Measurements from ENCODE around the gene VAMP2.
A peak's percentile ranks its signal among the peaks of the same experiment; 100 is the strongest.

VAMP2 gene

DNA sequence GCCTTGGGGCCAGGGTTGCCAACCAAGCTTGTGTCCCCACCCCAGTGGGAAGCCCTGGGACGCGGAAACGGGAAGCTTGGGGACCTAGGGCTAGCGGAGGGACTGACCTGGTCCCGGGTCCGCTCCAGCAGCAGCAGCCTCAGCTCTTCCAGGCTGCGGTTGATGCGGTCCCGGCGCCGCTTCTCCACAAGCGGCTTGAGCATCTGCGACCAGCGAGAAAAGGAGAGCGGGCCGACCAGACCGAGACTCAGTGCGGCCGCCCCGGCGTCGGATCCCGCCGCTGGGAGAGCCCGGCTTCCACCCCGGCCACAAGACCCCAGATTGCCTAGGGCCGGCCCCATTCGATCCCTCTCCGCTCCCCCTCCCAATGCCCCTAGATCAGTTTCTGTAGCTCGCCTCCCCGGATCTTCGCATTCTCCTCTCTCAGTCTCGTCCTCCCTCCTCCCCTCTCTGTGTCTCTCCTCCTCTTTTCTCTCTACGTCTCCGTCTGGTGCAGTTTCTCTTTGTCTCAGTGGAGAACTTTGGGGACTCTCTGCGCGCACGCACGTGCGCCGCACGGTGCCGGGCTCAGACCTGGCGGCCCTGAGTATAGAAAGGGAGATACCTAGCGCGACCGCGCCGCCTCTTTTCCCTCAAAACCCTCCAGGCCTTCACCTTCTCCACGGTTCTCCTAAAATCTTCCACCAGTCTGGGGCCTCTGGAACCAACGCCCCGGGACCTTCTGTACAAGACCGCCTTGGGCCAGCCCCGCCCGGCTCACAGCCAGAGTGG lies 39.6 kb downstream of the VAMP2 start:
- ChIA-PET POLR2A (interaction anchor here (0.6 to 3.5 kb wide), 9 partner anchors 16 to 760 kb away, joined by 4 to 27 read pairs (median 5); partner anchors contain the start of genes BORCS6 and CTC1), CTCF (interaction anchor here (0.7 to 4.1 kb wide), 10 partner anchors 10 to 101 kb away, joined by 3 to 33 read pairs (median 6); no protein-coding TSS in a partner anchor)
- no peaks in the 10 kb centered on the region for H3K9me3 ChIP-seq (ENCODE audit: control insufficient read depth, insufficient read depth, low read depth, low read length)
- H3K36me3 ChIP-seq (ENCODE audit: control insufficient read depth in 2 of 2, insufficient read depth in 1 of 2, low read length in 2 of 2) = no peaks in the 10 kb centered on the region
- H3K27ac ChIP-seq (ENCODE audit: extremely low read depth, low read depth, low read length) = peak overlapping the region; percentile 21; the same call in 1 of the 2 replicates
- TF ChIP-seq, protein P1, sequence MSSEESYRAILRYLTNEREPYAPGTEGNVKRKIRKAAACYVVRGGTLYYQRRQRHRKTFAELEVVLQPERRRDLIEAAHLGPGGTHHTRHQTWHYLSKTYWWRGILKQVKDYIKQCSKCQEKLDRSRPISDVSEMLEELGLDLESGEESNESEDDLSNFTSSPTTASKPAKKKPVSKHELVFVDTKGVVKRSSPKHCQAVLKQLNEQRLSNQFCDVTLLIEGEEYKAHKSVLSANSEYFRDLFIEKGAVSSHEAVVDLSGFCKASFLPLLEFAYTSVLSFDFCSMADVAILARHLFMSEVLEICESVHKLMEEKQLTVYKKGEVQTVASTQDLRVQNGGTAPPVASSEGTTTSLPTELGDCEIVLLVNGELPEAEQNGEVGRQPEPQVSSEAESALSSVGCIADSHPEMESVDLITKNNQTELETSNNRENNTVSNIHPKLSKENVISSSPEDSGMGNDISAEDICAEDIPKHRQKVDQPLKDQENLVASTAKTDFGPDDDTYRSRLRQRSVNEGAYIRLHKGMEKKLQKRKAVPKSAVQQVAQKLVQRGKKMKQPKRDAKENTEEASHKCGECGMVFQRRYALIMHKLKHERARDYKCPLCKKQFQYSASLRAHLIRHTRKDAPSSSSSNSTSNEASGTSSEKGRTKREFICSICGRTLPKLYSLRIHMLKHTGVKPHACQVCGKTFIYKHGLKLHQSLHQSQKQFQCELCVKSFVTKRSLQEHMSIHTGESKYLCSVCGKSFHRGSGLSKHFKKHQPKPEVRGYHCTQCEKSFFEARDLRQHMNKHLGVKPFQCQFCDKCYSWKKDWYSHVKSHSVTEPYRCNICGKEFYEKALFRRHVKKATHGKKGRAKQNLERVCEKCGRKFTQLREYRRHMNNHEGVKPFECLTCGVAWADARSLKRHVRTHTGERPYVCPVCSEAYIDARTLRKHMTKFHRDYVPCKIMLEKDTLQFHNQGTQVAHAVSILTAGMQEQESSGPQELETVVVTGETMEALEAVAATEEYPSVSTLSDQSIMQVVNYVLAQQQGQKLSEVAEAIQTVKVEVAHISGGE (tag by site-specific recombination; conservative IDR thresholded peaks at IDR 0.05; ENCODE audit: low read depth) = peak; percentile 21; the same call in 1 of the 2 replicates
- peak; percentile 19; the same call in 1 of the 2 replicates for TF ChIP-seq ZNF24 (tag by site-specific recombination; IDR thresholded peaks at IDR 0.05)
- peak; percentile 54 for TF ChIP-seq ZBTB20 (tag by site-specific recombination; IDR thresholded peaks at IDR 0.05)
- peak; percentile 71 for TF ChIP-seq ZNF366 (tag by site-specific recombination; conservative IDR thresholded peaks at IDR 0.05)
- peak; percentile 61; the same call in 1 of the 2 replicates for TF ChIP-seq ZNF394 (tag by site-specific recombination; IDR thresholded peaks at IDR 0.05; ENCODE audit: borderline replicate concordance)
- TF ChIP-seq ZNF324 (tag by site-specific recombination; IDR thresholded peaks at IDR 0.05) = no peak
- 0 out of 2 replicates have a peak, but pooled peaks have one; percentile 34 for TF ChIP-seq ZNF600 (tag by site-specific recombination; IDR thresholded peaks at IDR 0.05)
- TF ChIP-seq ZNF76 (tag by site-specific recombination; IDR thresholded peaks at IDR 0.05; ENCODE audit: borderline replicate concordance, low read depth) = 0 out of 2 replicates have a peak, but pooled peaks have one; percentile 11
- TF ChIP-seq ZNF792 (tag by site-specific recombination; IDR thresholded peaks at IDR 0.05) = no peak; the same call in 1 of the 2 replicates
- TF ChIP-seq, protein P2, sequence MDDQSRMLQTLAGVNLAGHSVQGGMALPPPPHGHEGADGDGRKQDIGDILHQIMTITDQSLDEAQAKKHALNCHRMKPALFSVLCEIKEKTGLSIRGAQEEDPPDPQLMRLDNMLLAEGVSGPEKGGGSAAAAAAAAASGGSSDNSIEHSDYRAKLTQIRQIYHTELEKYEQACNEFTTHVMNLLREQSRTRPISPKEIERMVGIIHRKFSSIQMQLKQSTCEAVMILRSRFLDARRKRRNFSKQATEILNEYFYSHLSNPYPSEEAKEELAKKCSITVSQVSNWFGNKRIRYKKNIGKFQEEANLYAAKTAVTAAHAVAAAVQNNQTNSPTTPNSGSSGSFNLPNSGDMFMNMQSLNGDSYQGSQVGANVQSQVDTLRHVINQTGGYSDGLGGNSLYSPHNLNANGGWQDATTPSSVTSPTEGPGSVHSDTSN (CRISPR knock-in tag; IDR thresholded peaks at IDR 0.05) = no peak
- TF ChIP-seq ZNF341 (tag by site-specific recombination; IDR thresholded peaks at IDR 0.05; ENCODE audit: low read depth) = peak; percentile 76
- TF ChIP-seq ZNF37A (tag by site-specific recombination; IDR thresholded peaks at IDR 0.05) = no peak
- TF ChIP-seq PRDM1 (tag by site-specific recombination; IDR thresholded peaks at IDR 0.05) = peak; percentile 77
- TF ChIP-seq ZBTB48 (tag by site-specific recombination; IDR thresholded peaks at IDR 0.05) = 0 out of 2 replicates have a peak, but pooled peaks have one; percentile 9
- TF ChIP-seq, protein P3, sequence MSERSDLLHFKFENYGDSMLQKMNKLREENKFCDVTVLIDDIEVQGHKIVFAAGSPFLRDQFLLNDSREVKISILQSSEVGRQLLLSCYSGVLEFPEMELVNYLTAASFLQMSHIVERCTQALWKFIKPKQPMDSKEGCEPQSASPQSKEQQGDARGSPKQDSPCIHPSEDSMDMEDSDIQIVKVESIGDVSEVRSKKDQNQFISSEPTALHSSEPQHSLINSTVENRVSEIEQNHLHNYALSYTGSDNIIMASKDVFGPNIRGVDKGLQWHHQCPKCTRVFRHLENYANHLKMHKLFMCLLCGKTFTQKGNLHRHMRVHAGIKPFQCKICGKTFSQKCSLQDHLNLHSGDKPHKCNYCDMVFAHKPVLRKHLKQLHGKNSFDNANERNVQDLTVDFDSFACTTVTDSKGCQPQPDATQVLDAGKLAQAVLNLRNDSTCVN (tag by site-specific recombination; optimal IDR thresholded peaks at IDR 0.05) = peak; percentile 67
- TF ChIP-seq HOXD13 (CRISPR knock-in tag; IDR thresholded peaks at IDR 0.05; ENCODE audit: borderline replicate concordance) = peak; percentile 17; the same call in 1 of the 2 replicates
- peak; percentile 4; the same call in 1 of the 2 replicates for TF ChIP-seq IKZF3 (tag by site-specific recombination; IDR thresholded peaks at IDR 0.05)
- TF ChIP-seq, protein P4, sequence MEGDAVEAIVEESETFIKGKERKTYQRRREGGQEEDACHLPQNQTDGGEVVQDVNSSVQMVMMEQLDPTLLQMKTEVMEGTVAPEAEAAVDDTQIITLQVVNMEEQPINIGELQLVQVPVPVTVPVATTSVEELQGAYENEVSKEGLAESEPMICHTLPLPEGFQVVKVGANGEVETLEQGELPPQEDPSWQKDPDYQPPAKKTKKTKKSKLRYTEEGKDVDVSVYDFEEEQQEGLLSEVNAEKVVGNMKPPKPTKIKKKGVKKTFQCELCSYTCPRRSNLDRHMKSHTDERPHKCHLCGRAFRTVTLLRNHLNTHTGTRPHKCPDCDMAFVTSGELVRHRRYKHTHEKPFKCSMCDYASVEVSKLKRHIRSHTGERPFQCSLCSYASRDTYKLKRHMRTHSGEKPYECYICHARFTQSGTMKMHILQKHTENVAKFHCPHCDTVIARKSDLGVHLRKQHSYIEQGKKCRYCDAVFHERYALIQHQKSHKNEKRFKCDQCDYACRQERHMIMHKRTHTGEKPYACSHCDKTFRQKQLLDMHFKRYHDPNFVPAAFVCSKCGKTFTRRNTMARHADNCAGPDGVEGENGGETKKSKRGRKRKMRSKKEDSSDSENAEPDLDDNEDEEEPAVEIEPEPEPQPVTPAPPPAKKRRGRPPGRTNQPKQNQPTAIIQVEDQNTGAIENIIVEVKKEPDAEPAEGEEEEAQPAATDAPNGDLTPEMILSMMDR (tag by site-specific recombination; IDR thresholded peaks at IDR 0.05) = 0 out of 2 replicates have a peak, but pooled peaks have one; percentile 22
- peak overlapping the region; percentile 70 for H3K4me3 ChIP-seq (ENCODE audit: low read depth, low read length)
- peaks cover 14% of the 10 kb centered on the region for H3K4me1 ChIP-seq (ENCODE audit: control insufficient read depth, insufficient read depth, low read length)

All from HEK293 (cell line).